ENCODE data around the gene PLOD3.
"Not testable (repeated sequence)": the region's sequence is repeated elsewhere in the genome, so short reads cannot be mapped to it uniquely, and the experiment has no call there.

PLOD3 gene, protein sequence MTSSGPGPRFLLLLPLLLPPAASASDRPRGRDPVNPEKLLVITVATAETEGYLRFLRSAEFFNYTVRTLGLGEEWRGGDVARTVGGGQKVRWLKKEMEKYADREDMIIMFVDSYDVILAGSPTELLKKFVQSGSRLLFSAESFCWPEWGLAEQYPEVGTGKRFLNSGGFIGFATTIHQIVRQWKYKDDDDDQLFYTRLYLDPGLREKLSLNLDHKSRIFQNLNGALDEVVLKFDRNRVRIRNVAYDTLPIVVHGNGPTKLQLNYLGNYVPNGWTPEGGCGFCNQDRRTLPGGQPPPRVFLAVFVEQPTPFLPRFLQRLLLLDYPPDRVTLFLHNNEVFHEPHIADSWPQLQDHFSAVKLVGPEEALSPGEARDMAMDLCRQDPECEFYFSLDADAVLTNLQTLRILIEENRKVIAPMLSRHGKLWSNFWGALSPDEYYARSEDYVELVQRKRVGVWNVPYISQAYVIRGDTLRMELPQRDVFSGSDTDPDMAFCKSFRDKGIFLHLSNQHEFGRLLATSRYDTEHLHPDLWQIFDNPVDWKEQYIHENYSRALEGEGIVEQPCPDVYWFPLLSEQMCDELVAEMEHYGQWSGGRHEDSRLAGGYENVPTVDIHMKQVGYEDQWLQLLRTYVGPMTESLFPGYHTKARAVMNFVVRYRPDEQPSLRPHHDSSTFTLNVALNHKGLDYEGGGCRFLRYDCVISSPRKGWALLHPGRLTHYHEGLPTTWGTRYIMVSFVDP

DNA sequence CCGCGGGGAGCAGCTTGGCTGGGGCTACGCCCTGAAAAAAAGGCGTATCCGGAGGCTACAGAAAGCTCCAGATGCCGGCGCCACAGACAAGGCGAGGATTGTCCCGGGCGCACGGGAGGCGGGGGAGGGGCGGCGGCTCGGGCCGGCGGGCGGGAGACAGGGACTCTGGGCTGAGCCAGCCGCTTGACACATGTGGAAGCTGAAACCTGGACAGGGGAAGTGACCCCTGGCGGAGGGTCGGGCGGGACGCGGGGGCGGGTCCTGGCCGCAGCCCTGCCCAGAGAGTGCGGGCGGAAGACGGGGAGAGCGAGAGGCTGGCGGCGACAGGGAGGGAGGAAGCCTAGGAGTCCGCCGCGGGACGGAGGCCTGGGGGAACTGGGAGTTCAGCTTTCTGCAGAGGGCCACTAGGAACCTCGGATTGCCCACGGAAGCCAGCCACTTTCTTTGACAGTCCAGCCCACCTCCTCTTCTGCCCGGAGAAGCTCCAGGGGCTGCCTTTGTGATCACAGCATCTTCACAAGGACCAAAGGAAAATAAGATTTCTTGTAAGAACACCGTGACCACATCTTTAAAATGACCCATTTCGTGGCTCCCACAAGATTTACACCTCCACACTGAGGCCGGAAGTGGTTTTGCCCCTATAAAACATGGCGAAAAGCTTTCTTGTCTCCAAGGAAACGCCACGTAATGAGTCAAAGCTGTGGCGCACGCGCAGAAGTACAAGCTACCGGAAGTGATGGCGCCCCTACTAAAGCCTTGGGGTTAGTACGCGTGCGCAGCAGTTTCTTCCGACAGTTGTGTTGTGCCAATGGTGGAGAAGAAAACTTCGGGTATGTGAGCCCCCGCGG, at the start of gene PLOD3, which contains the start of gene ZNHIT1:
Gene PLOD3 (minus strand): TSS at position 194 of the 848 bp plus-strand sequence. CDS start 307 bp downstream, outside the sequence.
Gene ZNHIT1 (plus strand): TSS at position 778 of the 848 bp plus-strand sequence. CDS start 31 bp downstream, at position 809.
- DNase-seq, result peak; percentile 98

DNA sequence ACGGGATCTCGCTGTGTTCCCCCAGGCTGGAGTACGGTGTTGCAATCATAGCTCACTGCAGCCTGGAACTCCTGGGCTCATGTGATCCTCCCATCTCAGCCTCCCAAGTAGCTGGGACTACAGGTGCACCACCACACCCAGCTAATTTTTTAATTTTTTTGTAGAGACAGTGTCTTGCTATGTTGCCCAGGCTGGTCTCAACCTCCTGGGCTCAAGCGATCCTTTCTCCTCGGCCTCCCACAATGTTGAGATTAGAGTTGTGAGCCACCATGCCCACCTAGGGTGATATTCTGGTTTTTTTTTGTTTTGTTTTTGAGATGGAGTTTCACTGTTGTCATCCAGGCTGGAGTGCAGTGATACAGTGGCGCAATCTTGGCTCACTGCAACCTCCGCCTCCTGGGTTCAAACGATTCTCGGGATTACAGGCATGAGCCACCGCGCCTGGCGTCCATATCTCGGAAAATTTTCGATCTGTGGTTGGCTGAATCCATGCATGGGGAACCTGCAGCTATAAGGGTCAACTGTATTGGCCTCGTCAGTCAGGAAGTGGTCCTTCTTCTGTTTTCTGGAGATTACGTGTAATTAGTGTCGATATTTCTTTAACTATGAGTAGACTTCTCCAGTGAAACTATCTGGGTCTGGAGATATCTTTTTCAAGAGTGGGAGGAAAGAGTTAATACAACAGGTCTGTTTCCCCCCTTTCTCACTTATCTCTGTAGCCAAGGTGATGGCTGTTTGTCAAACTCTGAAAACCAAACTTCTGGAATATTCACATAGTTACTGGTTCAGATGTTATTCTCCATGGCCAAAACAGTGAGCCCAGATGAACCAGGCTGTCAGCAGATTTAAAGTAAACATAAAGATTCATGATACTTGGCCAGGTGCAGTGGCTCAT, 48.5 kb upstream of the PLOD3 start:
- DNase-seq, result no peak

GRCh38 chr7:101264102-101264706, 46.8 kb upstream of the PLOD3 start:
- not testable (repeated sequence) for DNase-seq

DNA sequence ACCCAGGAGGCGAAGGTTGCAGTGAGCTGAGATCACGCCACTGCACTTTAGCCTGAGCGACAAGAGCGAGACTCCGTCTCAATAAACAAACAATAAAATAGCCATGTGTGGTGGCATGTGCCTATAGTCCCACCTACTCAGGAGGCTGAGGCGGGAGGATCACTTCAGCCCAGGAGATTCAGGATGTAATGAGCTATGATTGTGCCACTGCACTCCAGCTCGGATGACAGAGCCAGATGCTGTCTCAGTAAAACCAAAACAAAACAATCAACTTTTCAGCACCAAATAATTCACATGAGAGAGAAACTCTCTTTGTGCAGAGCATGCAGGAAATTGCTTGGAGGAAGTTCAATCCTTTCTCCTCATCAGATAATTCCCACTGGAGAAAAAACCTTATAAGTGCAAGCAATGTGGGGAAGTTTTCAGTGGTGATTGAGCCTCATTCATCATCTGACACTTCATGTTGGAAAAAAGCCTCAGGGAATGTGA, 40.9 kb upstream of the PLOD3 start:
- DNase-seq, result no peak

DNA sequence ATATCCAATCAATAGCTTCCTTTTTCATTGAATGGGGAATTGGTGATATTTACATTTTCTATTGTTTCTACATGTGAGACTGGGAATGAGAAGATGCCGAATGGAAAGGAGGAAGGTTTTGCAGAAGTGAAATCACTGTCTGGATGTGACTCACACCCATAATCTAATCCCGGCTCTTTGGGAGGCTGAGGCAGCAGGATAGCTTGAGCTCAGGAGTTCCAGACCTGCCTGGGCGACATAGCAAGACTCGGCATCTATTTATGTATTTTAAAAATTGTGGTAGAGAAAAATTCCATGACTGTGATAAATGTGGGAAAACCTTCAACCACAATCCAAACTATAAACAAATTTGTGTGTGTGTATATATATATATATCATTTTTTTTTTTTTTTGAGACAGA, 38.4 kb upstream of the PLOD3 start:
- DNase-seq, result no peak

- DNase-seq, result not testable (repeated sequence)
Measured at GRCh38 chr7:101253199-101253598, 35.8 kb upstream of the PLOD3 start.

- peak; percentile 100 for DNase-seq
Measured at GRCh38 chr7:101251871-101252659, 34.7 kb upstream of the PLOD3 start.

- DNase-seq, result no peak
Measured at GRCh38 chr7:101250324-101250723, 32.9 kb upstream of the PLOD3 start.

- DNase-seq, result no peak
Measured at GRCh38 chr7:101248276-101248675, 30.9 kb upstream of the PLOD3 start.

DNA sequence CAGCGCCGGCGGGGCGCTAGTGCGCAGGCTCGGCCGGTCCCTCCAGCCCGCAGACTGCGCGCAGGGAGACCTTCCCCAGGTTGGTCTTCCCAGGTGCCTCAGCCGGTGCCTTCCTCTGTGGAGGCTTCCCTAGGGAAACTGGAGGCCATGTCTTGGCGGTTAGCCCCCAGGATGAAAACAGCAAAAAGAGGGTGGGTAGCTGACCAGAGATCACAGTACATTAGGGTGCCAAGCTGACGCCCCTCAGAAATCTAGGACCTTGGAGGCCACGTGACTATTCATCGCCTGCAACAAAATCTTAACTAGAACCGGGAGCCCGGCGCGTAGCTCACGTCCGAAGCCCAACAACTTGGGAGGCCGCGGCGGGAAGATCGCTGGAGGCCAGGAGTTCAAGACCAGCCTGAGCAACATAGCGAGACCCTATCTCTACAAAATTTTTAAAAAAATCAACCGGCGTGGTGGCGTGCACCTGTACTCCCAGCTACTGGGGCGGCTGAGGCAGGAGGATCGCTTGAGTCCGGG, 27.8 kb upstream of the PLOD3 start:
- DNase-seq, result no peak

DNA sequence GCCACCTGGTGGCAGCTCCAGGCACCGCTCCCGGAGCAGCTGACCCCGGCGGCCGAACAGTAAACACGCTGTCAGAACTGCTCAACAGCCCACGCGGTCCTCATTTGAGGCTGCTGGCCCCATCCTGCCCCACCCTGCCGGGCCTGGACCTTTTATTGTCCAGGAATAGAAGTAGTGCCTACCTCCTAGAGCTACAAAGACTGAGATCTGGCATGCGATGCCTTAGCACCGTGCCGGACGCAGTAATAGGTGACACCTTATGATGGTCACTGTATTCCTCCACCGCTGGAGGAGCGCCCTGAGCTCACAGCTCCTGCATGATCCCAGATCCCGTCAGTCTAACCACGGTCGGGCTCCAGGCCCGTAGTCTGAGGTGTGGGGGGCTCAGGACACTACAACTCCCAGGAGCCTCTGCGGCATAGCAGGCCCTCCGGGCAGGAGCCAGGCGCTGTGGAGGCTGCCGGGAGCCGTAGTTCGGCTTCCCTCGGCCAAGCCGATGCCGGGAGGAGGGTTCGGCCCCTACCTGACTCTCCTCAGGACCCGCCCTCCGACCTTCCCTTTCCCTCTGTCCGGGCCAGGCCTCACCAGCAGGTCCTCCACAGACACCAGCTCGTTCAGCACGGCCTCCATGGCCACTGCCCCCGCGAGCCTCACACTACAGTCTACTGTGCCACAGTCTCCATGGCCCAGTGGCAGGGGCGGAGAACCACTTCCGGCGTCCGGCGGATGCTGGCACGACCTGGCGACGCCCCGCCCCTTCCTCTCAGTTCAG, 27.2 kb upstream of the PLOD3 start, which contains the start of gene FIS1:
Gene FIS1 (minus strand): TSS at position 707 of the 772 bp plus-strand sequence. CDS start 77 bp downstream, at position 630.
- peak; percentile 98 for DNase-seq

DNA sequence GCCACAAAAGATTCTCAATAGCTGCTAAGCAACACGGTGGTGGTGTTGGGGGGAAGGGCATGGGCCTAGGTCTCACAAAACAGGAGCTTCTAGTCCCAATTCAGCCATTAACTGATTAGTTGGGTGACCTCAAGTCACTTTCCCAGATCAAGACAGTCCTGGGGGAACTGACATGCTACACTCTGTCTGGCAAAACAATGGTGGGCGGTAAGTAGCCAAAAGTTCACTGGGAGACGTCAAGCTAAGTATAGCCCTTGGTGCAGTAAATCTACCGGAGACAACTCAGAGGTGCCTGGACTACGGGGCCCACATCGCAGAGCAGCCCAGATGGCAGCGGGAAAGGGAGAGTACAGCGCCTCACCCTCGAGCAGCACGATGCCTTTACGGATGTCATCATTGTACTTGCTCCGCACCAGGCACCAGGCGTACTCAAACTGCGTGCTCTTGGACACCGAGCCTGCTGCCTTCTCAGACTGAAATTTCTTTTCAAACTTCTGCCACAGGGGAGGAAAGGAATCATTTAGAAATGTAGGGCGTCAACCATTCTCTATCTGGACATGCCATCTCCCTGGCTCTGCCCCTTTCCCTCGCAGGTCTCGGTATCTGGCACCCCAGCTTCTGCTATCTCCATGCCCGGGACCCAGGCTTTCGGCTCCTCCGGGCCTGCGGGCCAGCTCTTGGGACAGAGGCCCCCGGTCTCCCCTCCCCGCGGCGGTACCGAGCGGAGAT, 26.4 kb upstream of the PLOD3 start:
- no peak for DNase-seq

GRCh38 chr7:101241443-101242349, 24.3 kb upstream of the PLOD3 start:
- DNase-seq, result no peak

DNA sequence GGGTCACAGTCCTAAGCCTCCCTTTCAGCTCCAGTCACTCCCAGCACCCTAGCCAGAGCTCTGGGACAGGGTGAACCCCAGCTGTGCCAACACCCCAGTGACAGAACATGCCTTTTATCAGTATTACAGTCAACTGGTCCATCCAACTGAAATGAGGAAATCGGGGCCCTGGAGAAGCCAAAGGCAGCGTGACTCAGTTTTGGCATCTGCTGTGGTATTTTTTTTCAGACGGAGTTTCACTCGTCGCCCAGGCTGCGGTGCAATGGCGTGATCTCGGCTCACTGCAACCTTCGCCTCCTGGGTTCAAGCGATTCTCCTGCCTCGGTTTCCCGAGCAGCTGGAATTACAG, 23.6 kb upstream of the PLOD3 start:
- no peak for DNase-seq

GRCh38 chr7:101240226-101241014, 23.0 kb upstream of the PLOD3 start:
- no peak for DNase-seq

DNA sequence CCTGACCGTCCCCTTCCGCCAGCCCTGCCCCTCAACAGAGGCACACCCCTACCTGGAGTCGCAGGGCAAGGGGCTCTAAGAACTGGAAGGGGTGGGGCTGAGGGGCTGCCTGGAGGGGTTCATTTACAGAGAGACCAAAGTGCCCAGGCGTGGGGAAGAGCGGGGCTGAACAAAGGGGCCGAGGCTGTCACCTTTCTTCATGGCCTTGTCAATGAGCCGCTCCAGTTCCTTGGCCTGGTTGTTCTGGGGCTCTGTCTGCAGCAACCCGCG, 22.5 kb upstream of the PLOD3 start:
- DNase-seq, result no peak
